ENCODE data around the gene WNT3.

Gene WNT3

DNA sequence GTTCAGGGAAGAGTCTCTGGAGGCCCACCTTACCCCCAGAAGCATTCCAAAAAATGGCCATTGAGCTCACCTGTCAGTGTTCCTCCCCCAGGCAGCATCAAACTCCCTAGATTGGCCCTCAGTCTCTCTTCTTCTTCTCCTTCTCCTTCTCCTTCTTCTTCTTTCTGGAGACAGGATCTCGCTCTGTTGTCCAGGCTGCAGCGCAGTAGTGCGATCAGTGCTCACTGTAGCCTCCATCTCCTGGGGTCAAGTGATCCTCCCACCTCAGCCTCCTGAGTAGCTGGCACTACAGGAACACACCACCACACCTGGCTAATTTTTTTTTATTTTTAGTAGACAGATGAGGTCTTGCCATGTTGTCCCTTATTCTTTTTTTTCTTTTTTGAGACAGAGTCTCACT, 16.4 kb upstream of the WNT3 start:
- no peak for DNase-seq

DNA sequence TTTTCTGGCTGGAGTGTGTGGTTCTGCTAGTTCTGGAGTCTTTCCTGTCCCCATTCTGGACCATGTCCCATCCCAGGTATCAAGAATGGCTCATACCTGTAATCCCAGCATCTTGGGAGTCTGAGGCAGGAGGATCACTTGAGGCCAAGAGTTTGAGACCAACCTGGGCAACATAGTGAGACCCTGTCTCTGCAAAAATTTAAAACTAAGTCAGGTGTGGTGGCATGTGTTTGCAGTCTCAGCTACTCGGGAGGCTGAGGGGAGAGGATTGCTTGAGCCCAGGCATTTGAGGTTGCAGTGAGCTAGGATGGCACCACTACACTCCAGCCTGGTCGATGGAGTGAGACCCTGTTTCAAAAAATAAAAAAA, 15.3 kb upstream of the WNT3 start:
- DNase-seq: no peak

DNA sequence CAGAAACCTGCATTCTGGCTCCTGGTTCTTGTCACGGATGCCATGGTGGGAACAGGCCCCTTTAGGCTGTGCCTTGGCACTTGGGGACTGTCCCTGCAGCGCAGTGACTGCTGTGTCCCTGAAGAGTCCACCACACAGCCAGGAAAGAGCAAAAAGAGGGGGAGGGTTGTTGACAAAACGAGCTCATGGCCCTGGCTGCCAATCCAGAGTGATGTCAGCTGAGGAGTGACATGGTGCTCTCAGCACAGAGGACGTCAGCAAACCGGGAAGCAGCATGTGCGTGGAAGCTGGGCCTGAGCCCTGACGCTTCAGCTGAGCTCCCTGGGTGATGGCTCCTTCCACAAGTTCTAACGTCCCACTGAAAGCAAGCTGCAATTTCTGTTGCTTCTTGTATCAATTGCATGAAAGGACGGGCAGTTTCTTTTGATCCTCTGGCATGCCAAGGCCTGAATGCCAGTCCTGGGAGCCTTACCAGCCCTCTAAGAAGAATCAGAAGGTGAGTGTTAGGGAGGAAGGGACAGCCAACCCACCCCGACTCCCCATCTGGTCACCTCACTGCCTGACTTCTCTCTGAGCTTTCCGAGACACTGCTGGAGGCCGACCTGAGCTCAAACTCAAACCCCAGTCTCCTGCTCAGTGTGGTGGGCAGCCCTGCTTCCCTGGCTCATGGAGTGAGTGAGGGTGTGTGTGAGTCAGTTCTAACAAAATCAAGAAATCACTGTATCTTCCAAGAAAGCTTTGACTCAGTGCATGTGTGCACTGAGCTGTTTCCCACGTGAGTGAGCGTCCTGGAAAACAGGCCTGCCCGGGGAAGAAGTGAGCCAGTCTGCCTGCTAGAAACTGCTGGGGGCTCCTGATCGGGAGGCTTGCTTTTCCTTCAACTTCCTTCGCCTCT, 14.7 kb upstream of the WNT3 start:
- no peak for DNase-seq

DNA sequence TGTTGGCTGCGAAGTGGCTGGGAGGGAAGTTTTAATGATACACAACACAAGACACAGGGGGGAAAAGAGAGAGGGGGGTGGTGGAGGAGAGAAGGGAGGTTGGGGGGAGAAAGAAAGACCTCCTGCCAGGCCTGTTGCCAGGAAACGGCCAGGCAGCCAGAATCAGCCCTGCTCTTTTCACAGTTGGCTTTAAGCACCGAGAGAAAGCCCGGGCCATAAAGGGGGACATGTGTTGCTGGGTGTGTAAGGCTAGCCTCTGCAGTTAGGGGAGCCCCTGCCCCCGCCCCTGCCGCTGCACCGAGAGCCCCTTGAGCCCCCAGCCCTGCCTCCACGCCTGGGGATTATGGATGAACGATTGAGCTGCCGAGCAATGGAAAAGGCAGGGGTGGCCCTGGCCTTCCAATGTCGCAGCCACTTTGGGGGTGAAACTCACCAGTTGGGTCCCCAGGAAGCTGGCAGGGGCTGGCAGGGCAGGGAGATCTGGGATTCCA, 13.9 kb upstream of the WNT3 start:
- no peak for DNase-seq

DNA sequence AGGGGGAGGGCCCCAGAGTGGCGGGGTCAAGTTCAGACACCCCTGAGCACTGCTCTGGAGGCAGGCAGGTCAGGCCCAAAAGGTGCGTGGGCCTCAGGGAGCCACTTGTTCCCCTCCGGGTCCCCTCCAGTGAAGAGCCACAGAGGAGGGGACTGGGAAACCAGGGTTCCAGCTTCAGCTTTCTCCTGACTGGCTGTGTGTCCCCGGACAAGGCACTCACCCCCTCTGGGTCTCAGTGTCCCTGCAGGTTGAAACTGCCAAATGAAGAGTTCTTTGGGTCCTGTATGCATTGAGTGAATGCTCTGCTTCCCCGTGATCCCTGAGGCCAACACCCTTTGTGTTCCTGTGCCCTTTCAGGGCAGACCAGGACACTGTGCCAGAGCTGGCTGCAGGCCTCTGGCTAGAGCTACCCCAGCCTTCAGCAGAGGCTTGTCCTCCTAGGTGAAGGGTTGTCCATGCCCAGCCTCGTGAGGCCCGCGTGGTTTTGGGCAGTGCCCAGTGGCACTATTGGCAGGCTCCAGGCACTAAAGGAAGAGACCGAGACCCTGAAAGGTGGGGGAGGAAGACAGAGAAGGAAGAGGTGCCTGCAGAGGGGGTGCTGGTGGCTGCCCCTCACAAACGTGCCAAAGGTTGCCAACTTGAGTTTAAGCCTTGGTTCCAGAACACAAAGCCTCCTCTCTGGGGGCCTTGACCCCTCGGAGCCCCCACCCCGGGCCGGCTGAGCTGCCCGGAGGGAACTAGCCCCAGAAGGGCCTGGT, 13.3 kb upstream of the WNT3 start:
- no peak for DNase-seq

DNA sequence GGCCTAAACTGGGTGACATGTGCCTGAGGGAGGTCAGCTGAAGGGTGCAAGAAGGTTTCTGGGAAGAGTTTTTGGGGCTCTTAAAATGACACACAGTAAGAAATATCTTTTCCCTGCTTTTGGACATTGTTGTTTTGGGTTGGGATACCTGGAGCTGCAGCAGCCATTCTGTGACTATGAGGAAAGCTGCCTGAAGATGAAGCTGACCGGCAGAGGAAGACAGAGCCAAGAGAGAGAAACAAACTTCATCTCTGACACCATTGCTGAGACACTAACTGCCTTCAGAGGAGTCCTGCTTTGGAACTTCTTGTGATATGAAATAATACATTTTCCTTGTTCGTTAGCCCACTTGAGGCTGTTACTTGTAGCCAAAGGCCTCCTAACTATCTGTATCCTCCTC, 8.8 kb upstream of the WNT3 start:
- DNase-seq: no peak

DNA sequence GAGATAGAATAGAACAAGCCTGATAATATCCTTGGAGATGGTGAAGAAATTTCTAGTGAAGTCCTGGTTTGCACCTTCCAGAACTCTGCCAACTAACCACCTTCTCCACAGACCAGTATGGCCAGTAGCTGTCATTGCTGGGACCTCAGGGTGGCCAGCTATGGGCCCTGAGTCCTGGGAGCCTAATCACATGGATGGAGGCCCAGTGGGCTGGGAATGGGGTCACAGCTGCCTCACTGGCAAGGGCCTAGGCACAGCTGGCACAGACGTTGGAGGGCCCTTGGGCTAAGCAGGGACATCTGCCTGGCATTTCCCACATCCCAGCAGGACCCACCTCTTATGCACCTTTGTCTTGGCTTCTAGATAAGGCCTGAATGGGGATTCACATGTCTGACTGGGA, 7.6 kb upstream of the WNT3 start:
- DNase-seq: no peak

DNA sequence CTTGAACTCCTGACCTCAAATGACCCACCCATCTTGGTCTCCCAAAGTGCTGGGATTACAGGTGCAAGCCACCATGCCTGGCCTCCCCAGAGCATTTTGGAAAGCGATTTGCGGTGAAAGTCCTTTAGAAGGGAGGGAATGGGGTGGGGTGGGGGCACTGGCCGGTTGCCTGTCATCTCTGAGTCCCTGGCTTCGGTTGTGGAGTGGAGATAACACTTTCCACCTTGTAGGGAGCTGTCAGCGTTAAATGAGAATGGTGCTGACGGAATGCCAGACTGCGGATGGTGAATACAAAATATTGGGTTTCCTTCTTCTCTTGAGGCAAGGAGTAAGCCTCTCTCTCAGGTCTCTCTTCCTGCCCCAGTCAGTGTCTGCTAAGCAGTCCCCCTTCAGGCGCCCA, 5.2 kb upstream of the WNT3 start:
- no peak for DNase-seq

DNA sequence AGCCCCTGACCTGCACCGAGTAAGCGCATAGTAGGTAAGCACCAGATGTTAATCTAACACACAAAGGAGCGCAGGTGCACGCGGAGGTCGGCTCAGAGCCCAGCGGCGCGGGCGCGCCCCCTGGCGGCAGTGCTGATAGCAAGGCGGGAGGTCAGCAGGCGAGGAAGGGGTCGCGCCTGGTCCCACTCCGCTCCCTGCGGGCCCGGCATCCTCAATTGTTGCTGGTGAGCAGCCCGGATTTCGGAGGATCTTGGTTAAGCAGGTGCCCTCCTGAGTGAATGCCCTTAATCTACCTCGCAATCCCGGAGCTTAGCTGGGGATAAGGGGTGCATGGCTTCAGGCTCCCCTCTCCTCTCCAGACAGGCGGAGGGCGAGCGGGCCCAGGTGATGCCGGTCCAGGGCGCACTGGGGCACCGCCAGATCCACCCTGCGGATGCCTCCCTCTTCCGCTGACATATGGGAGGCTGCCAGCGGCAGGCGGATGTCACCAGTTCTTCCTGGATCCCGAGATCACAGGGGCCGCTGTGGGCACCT, 4.0 kb upstream of the WNT3 start:
- DNase-seq: no peak

DNA sequence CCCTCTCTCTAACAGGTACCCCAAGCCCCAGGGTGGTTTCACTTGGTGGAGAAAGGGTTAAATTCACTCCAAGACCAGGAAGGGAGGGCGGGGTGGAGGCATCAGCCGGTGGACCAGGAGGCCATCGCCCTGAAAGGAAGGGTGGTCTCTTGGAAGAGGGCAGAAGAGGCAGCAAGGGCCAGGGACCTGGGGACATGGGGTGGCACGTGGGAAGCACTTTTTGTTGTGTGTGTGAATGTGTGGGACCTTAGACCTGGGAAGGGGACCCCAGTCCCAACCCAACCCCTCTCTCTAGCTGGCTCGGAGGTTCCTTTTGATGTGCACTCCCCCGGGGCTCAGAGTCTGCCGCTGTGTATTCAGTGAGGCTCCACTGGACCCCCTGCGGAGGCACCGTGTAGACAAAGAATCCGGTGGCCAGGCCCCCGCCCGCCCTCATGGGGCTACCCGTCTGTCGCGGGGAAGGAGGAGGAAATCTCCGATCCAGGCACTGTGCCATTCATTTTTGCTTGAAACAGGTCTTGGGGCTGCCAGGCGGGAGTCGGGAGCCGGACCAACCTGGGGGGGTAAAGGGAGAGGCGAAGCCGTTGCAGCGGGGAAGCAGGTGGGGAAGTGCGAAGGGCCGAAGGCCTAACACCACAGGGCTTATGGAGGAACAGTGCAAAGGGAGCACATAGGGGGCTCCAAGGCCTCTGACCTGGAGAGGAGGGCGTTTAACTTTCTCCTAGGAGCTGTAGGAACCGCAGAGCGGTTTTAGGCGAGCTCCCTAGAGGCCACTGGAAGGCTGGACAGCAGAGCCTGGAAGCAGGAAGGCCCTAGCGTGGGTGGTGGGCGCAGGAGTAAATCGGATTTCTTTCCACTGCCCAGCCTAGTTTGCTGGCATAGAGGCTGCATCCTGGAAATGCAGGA, 3.2 kb upstream of the WNT3 start:
- no peak for DNase-seq

DNA sequence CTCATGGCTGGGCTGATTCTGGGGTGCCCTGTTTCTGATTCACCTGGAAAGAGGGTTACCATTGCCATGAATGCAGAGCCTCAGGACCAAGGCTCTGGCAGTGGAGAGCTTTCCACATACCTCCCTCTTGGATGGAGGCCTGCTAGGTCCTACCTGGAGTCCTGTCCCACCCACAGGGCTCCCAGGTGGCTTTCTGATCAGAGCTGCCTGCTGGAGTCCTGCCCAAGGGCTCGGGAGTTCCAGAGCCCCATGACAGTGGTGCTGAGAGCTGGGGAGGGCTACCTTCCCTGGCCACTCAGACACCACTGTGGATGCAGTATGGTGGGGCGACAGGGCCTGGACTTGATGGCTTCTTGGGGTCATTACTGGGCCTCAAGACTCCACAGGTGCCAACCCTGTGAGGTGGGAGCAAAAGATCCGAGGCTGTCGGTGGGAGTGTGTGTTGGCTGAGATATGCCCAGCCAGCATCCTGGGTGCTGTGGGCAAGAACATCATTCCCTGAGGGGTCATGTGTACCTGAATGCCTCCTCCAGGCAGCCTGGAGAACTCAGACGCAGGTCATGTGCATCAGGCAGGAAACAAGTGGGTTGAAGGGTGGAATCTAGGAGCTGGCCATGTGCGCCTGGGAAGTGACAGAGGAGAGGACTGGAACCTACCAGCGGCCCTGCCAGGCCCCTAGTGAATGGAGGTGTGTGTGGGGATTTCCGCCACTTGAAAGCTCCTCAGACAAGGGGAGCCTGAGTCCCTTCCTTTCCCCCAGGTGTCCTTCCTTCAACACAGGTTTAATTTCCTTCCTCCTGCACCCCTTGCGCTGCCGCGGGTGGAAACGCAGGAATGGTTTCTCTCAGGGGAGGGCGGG, 2.3 kb upstream of the WNT3 start:
- no peak for DNase-seq

DNA sequence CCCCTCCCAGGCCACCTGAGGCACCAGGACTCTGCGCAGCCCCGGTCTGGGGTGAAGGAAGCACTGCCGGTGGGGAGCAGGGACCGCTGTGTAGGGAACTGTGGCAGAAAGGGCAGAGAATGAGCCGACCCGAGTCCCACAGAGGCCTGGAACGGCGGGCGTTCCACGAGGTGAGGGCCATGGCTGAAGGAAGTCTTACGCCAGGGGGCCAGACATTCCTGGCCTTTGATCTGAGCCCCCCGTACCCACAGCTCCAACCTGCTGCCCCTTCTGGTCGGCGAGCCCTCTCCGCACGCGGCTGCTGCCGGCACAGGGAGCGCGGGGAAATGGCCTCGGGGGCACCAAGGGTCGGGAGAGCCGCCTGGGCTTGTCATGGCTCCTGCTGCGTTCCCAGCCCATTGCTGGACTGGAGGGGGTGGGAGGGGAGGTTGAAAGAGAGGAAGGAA, 1.4 kb upstream of the WNT3 start:
- DNase-seq: no peak

DNA sequence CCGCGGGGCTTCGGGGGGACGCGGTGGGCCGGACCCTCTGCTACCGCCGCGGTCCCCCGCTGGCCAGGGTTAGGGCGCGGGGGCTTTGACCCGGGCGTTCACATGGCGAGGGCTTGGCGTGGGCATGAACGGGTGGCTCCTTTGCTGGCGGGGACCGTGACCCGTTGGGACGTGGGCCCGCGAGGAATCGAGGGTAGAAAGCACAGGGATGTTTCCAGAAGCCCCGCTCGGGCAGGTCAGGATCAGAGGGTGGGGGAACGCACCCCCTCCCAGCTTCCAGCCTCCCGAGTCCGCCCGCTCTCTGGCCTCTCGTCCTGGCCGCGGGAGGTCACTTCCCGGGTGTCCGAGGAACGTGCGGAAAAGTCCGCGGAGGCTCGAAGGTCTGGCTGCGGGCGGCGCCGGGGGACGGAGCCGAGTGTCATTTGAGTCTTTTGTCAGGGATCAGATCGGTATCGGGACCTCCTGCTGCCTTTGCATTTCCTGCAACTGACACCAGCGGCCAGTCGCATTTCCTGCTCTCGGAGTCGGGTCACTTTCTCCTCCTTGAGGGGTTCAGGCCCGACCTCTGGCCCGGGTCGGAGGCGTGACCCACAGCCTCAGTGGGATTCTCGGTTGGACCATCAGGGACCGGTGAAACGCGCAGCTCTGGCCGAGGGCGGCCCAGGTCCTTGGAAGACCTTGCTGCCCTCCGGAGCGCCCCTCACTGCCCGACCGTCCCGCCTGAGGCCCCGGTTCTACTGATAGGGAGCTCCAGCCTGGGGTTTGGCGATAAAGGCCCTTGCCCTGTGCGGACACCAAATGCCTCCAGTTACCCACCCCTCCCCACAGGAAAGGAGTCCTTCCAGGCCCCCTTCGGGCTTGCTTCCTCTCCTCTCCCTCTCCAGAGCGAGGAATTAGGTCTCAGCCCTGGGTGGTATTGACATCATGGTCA, 702 bp upstream of the WNT3 start:
- no peak for DNase-seq

DNA sequence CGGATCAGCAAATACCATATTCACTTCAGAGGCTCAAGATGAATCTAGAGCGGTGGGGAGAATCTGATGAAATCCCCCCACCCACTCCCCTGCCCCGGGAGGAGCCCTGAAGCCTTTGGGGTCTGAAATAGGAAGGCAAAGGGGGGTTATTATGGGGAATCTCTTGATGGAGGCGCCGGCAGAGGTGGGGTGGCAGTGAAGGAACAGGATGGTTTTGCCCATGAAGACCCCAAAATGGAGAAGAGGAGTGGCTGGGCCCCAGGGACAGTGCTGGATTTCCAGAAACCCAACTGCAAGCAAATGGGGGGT, 637 bp downstream of the WNT3 start:
- no peak for DNase-seq

DNA sequence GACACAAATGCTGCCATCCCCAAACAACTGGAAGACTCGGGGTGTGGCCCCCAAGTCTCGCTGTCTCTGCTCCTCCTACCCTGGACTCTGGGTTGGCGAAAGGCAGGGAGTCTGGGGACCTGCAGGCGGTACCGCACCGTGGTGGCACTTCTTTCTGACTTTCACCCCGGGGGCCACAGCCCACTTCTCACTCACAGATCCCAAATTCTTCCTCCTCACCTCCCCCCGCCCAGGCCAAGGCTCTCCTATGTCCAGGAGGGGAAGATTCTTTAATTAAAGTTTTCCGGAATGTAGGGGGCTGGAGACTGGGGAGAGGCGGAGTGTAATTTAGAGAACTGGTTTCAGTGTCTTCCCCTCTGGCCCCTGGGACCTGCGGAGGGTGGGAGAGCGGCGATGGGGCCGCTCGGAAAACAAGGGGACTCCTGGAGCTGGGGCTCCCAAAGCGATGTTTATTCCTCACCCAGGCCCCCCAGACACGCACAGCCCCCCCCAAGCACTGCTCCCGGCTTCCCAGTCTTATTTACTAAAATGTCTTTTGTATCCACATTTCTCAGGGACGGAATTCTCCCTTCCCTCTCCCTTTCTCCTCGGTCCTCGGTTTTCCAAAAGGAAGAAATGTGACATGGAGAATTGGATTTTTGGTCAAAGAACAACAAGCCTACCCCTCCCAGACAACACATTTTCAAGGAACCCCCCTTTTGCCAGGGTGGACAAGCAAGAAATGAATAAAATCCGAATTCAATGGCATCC, 1.2 kb downstream of the WNT3 start:
- DNase-seq: no peak

DNA sequence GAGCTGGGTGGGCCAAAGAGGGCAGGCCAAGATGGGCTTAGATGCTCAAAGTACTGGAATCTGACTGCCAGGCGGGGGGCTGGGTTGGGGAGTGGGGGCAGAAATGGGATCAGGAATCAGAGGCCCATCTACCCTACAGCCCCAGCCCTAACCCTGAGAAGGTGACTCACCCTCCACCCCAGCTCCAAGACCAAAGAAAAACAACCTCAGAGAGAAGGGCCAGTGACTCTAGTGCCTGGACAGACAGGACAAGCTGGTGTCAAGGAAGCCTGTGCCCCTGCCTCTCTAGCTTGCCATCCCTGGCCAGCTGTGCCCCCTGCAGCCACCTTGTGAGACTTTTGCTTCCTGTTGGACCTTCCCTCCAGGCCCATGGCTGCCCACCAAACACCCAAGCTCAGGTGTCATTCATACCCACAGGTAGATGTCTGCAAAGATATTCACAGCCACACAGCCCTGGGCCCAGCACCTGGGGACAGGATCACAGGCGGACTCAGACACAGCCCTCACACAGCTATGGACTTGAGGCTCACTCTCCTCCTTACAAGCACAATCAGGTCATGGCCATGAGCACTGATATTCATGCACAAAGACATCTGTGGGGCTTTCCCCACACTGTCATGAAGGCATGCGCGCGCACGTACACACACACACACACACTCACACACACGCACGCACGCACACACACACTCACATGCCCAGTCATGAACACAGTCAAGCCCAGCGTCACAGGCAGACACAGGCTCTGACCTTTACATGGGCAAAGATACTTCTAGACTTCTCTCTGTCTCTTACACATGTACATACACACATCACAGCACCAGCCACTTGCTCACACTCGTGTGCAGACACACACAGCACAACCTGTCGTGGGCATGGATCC, 2.8 kb downstream of the WNT3 start:
- DNase-seq: no peak

DNA sequence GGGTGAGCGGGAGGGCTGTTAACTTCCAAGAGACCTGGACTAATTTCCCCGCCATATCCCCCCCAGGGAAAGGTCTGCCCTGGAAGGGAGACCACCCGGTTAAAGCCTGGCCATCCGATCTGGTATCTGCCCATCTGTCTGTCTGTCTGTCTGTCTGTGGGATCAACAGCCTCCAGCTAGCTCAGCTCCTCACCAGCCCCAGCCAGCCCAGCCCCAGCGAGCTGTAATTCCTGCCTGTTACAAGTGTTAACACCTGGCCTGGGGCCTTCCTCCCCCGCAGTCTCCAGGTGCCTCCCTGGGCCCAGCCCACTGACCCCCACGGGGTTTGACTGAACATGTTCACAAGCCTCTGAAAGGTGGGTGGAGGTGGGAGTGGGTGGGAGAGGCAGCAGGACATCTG, 4.0 kb downstream of the WNT3 start:
- no peak for DNase-seq

DNA sequence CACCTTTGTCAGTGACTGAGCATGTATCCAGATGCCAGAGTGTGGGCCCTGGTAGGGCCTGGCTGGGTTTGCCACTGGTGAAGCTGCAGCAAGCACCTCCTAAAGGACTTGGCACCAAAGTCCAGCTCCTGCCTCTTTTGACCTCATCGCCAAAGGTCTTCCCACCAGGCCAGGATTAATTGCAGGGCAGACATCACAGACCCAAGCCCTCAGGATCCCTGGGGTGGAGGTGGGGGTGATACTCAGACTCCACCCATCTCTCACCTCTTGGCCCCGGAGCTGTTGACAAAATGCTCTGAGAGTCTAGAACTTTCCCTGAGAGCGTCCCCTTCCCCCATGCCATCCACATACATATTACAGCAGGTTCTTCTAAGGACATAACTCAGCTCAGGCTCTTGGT, 4.6 kb downstream of the WNT3 start:
- DNase-seq: no peak
